HG03520 (cell line): Measurements from ENCODE around the gene LEO1.
"Not testable (repeated sequence)": the region's sequence is repeated elsewhere in the genome, so short reads cannot be mapped to it uniquely, and the experiment has no call there.

Source experiments
- ATAC-seq: cut with Tn5 transposase; IDR thresholded peaks from one replicate; pipeline ENCODE4 v1.9.1; 2021; ENCODE audit warnings: mild to moderate bottlenecking, moderate library complexity; ENCODE audit not compliant: unreplicated experiment

LEO1 gene

GRCh38 chr15:52004806-52005205 lies 33.2 kb upstream of the LEO1 start:
- no peak for ATAC-seq

- ATAC-seq, result no peak
Measured at GRCh38 chr15:52003710-52004109, 32.1 kb upstream of the LEO1 start.

DNA sequence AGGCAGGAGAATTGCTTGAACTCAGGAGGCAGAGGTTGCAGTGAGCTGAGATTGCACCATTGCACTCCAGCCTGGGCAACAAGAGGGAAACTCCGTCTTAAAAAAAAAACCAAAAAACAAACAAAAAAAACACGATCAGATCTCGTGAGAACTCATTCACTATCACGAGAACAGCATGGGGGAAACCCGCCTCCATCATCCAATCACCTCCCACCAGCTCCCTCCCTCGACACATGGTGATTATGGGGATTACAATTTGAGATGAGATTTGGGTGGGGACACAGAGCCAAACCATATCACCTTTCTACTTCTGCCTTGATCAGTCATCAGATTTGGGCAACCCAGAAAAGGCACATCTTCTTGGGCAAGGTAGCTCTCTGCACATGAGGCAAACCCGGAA lies 31.5 kb upstream of the LEO1 start:
- ATAC-seq, result not testable (repeated sequence)

- no peak for ATAC-seq
Measured at GRCh38 chr15:52002351-52002750, 30.8 kb upstream of the LEO1 start.

DNA sequence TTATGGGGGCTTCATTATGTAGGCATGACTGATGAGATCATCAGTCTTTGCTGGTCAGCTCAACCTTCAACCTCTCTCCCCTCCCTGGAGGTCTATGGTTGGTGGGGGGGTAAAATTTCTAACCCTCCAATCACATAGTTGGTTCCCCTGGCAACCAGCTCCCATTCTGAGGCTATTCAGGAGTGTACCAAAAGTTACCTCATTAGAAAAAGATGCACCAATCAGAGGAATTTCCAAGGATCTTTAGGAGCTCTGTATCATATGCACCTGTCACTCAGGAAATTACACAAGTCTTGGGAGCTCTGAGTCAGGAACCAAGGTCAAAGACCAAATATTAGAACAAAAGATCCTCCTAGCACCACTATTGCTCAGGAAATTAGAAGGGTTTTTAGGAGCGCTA lies 21.4 kb upstream of the LEO1 start:
- no peak for ATAC-seq

DNA sequence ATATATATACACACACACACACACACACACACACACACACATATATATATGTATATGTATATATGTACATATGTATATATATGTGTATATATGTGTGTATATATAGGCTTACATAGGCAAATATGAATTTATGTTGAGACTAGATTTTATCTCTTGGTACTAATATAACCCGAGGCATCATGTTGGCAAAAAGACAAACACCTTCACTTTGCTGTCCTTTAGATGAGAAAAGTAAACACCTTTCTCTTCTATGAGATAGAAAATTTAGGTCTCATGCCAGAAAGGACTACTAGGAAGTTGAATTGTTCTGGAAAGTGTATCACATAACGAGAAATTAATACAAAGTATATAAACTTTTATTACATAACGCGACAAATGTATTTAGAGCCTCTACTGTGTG lies 19.6 kb upstream of the LEO1 start:
- ATAC-seq, result no peak

DNA sequence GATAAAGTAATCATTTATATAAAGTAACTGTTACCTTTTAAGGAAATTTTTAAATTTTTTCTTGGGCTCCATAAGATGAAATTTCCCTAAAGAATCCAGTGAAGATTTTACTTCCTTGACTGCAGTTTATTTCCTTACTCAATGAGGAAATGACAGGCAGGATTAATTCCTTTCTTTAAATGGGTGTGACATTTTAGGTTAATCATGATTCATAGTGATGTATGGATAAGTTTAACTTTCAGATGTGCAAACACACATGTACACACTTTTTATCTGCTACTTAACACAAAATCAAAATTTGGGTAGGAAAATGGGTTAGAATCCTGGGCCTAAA lies 11.2 kb upstream of the LEO1 start:
- ATAC-seq, result no peak

DNA sequence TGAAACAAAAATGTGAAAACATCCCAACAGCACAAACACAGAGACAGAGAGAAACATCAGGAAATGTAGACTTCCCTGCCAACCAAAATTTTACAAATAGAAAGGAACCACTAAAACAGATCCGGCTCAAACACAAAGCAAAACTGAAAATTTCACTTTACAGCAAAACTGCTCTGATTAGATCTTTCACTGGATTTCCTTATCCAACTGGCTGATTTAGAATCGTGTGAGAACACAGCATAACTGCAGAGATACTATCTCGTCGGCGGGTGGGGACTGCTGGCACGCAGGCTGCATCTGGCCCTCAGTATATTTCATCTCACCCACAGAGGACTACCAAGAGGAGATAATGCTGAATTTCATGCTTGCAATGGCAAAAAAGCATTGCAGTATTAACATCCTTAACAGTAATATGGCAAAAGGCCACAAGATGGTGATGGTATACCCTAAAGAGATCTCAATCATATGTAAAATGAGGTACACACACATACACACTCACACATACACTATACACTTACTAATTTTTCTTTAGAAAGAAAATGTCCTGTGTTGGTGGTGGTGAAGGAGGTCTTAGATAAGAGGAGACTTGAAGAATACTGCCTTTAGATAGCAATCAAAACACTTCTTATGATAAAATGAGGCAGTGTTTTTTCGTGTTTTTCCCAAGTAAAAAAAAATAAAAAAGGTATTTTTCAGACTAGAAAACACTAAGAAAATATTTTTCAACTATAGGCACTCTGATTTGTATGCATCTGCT lies 10.6 kb upstream of the LEO1 start:
- peak; percentile 85 for ATAC-seq

DNA sequence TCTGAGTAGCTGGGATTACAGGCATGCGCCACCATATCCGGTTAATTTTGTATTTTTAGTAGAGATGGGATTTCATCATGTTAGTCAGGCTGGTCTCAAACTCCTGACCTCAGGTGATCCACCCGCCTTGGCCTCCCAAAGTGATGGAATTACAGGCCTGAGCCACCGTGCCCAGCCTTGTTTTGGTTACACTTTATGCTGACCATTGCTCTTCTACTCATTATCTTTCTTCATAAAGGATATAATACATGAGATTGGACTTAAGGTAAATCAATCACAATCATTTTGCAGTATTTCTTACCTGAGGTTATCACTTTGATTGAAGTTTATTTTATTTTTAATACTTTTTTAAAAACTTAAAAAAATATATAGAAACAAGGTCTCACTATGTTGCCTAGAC lies 2.2 kb upstream of the LEO1 start:
- no peak for ATAC-seq

DNA sequence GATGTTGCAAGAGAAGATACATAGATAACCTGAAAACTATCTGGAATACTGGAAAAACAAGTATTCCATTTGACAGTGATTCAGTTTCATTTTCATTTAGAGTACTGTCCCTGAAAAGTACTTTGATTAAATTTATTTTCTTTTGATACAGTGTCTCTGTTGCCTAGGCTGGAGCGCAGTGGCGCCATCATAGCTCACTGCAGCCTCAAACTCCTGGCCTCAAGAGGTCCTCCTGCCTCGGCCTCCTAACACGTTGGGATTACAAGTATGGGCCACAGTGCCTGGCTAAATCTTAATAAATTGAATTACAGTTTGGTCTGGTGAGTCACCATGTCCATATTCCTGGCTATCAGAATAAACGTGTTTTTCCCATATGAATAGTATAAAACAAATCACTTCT lies 1.6 kb upstream of the LEO1 start:
- no peak for ATAC-seq

GRCh38 chr15:51971032-51971374 lies 575 bp downstream of the LEO1 start:
- peak; percentile 10 for ATAC-seq

DNA sequence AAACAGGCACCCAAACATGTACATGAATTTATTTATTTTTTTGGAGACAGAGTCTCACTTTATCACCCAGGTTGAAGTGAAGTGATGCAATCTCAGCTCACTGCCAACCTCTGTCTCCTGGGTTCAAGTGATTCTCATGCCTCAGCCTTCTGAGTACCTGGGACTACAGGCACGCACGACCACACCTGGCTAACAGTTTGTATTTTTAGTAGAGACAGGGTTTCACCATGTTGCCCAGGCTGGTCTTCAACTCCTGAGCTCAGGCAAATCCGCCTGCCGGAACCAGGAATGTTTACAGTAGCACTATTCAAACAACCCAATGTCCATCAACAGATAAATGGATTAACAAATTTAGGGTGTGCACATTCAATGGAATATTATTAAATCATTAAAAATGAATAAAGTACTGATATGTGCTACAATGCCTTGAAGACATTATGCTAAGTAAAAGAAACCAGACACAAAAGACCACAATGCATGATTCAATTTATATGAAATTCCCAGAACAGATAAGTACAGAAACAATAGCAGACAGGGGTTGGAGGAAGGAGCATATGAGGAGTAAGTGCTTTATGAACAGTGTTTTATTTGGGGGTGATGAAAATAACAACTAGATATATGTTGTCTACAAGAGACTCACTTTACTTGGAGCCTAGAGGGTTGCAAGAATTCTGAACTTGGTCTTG lies 1.3 kb downstream of the LEO1 start:
- no peak for ATAC-seq

- ATAC-seq, result no peak
Measured at GRCh38 chr15:51969728-51970127, 1.9 kb downstream of the LEO1 start.

GRCh38 chr15:51967583-51967982 lies 4.0 kb downstream of the LEO1 start:
- no peak for ATAC-seq

- ATAC-seq, result no peak
Measured at GRCh38 chr15:51966192-51966591, 5.4 kb downstream of the LEO1 start.

- no peak for ATAC-seq
Measured at GRCh38 chr15:51965691-51966090, 5.9 kb downstream of the LEO1 start.

DNA sequence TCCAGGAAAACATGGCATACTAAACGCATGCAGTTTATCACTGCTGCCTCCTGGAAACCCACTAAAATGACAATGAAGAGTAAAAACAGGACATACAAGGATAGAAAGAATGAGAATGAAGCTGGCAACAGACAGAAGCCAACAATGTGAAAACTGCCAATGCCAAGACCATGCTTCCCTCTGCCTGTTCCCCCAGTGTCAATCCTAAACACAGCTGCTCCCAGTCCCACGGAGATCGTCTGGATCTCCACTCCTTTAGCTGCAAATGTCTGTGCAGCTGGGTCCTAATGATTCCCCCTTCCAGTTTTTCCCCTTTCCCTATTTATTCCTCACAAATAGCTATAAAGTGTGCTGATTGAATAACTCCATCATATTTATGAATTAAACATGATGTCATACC lies 16.1 kb downstream of the LEO1 start:
- no peak for ATAC-seq

GRCh38 chr15:51952805-51953204 lies 18.8 kb downstream of the LEO1 start:
- ATAC-seq, result no peak

DNA sequence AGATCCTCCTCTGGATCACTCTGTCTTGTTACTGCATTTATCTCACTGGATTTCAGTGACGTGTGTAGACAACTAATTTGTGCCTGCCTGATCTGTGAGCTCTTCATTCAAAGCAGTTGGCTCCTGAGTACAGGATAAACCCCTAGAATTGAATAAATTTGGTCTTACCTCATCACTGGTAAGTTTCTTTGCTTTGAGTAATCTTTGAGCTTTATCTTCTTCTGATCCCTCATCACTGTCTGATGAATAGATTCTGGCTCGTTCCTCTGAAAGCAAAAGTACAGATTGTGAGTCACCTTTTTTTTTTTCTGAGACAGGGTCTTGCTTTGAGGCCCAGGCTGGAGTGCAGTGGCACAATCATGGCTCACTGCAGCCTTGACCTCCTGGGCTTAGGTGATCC lies 24.5 kb downstream of the LEO1 start:
- ATAC-seq, result no peak

DNA sequence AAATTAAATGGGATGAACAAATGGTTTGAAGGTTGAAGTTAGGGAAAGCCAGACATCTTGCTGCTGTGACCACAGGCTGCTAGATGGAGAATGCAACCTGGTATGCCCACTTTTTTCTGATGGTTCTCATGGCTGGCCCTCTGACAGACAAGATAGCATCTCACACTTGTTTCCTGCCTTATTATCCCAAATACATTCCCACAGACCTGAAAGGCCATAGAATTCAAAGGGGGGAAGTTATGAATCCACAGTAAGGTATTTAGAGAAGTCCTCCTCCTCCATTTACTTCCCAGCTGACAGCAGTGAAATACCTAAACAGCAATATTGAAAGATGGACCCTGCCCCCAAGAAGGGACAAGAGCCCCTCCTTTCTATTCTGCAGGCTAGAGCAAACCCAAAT lies 32.4 kb downstream of the LEO1 start:
- no peak for ATAC-seq

DNA sequence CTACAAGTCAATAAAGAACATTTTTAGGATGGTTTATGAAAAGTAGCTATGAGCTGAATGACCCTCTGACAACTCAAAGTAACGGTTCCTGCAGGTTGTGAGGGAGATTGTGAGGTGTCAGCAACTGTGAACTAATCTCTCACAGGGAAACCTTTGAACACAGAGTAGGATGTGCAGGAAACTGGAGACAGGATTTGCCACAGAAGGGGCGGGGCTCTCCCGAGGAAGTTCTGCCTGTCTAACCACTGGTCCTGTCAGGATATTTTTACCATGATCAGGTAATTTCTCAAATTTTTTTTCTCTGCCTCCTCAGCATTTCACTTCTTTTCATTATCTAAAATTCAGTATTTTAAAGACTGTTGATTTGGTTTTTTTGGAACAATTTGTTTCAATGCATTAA lies 33.3 kb downstream of the LEO1 start:
- no peak for ATAC-seq

DNA sequence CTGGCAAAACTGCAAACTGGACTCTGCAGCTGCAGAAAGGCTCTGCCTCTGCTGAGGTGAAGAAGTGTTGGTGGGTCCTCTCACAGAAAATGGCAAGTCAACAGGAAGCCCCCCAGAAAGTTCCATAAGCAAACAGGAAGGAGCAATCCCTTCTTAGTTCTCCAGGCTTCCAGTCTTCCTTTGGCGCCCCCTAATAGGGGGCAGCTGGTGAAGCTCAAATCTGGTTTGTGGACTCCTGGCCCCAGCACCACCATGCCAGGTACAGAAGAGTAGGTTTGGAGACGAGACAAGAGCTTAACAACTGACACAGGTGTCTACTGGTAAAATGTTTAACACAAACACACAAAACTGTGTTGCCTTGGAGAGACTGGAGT lies 35.5 kb downstream of the LEO1 start:
- ATAC-seq, result peak; percentile 19
